HepG2 (cell line): ENCODE data around the gene PIK3R5.

Source experiments
- BRCA1 ChIP-seq: sonication (generic); formaldehyde crosslinking; IDR thresholded peaks from 2 replicates; pipeline ENCODE4 v1.4.0; 2020; ENCODE audit warnings: missing genetic modification reagents
- CEBPB ChIP-seq: IDR thresholded peaks from 2 replicates; pipeline ENCODE4 v1.6.1; 2011; ENCODE audit warnings: low read depth, low read length, improper control_type of control experiment, borderline replicate concordance
- EED ChIP-seq: sonication (generic); formaldehyde crosslinking; IDR thresholded peaks from 2 replicates; pipeline ENCODE4 v1.5.0; 2020; ENCODE audit warnings: mild to moderate bottlenecking, missing genetic modification reagents
- GABPA ChIP-seq, 2 experiments: IDR thresholded peaks; 2 replicates each; pipeline ENCODE4 v1.6.1; 2011 to 2016; ENCODE audit warnings: low read depth in 2 of 2, low read length in 1 of 2, missing biosample characterization in 1 of 2, missing genetic modification characterization in 1 of 2
- KAT7 ChIP-seq: IDR thresholded peaks from 2 replicates; pipeline ENCODE4 v1.6.1; 2018; ENCODE audit warnings: borderline replicate concordance, missing compliant biosample characterization
- MAFF ChIP-seq: IDR thresholded peaks from 2 replicates; pipeline ENCODE4 v1.6.1; 2011; ENCODE audit warnings: low read depth, low read length, improper control_type of control experiment
- MED8 ChIP-seq: sonication (generic); formaldehyde crosslinking; IDR thresholded peaks from 2 replicates; pipeline ENCODE4 v1.8.1; 2023; ENCODE audit warnings: mild to moderate bottlenecking, missing genetic modification reagents; ENCODE audit not compliant: insufficient replicate concordance
- POLR2AphosphoS5 ChIP-seq: IDR thresholded peaks from 2 replicates; pipeline ENCODE4 v1.6.1; 2012; ENCODE audit warnings: low read depth, low read length
- YY1 ChIP-seq: IDR thresholded peaks from 2 replicates; pipeline ENCODE4 v1.6.1; 2011; ENCODE audit warnings: low read length, low read depth, moderate library complexity, mild to moderate bottlenecking; ENCODE audit not compliant: insufficient read depth, insufficient replicate concordance
- ZNF883 ChIP-seq: sonication (generic); formaldehyde crosslinking; IDR thresholded peaks from 2 replicates; pipeline ENCODE4 v1.5.1; 2020; ENCODE audit warnings: mild to moderate bottlenecking, missing genetic modification reagents; ENCODE audit errors: not compliant biosample characterization
- TF ChIP-seq, protein P1 (sequence below): sonication (generic); formaldehyde crosslinking; IDR thresholded peaks from 2 replicates; pipeline ENCODE4 v1.5.0; 2020; ENCODE audit warnings: mild to moderate bottlenecking, missing genetic modification reagents, moderate library complexity

GRCh38 chr17:8985054-8985701 lies 19.7 kb upstream of the PIK3R5 start:
- TF ChIP-seq CEBPB, result no peak
- TF ChIP-seq YY1, result no peak
- no peak for TF ChIP-seq KAT7
- TF ChIP-seq, protein P1, sequence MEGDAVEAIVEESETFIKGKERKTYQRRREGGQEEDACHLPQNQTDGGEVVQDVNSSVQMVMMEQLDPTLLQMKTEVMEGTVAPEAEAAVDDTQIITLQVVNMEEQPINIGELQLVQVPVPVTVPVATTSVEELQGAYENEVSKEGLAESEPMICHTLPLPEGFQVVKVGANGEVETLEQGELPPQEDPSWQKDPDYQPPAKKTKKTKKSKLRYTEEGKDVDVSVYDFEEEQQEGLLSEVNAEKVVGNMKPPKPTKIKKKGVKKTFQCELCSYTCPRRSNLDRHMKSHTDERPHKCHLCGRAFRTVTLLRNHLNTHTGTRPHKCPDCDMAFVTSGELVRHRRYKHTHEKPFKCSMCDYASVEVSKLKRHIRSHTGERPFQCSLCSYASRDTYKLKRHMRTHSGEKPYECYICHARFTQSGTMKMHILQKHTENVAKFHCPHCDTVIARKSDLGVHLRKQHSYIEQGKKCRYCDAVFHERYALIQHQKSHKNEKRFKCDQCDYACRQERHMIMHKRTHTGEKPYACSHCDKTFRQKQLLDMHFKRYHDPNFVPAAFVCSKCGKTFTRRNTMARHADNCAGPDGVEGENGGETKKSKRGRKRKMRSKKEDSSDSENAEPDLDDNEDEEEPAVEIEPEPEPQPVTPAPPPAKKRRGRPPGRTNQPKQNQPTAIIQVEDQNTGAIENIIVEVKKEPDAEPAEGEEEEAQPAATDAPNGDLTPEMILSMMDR (CRISPR knock-in tag), result no peak
- no peak for TF ChIP-seq POLR2AphosphoS5
- no peak for TF ChIP-seq BRCA1 (CRISPR knock-in tag)
- no peak for TF ChIP-seq MED8 (CRISPR knock-in tag)
- no peak for TF ChIP-seq ZNF883 (CRISPR knock-in tag)
- TF ChIP-seq EED, result no peak
- no peak for TF ChIP-seq MAFF
- TF ChIP-seq GABPA (IDR thresholded peaks at IDR 0.05; ENCODE audit: low read depth, low read length), result no peak
- TF ChIP-seq GABPA (CRISPR knock-in tag; IDR thresholded peaks at IDR 0.05; ENCODE audit: low read depth), result no peak
